Measurements from ENCODE around the gene SVEP1.

Gene SVEP1

GRCh38 chr9:110575945-110576344 is 3.6 kb downstream of the SVEP1 start (continued):
- TF ChIP-seq CREB5 (CRISPR knock-in tag; IDR thresholded peaks at IDR 0.05; ENCODE audit: low read depth) (no peak), ESRRG (CRISPR knock-in tag; IDR thresholded peaks at IDR 0.05) (no peak), CSRNP3 (CRISPR knock-in tag; IDR thresholded peaks at IDR 0.05) (no peak)

GRCh38 chr9:110575169-110575568 is 4.4 kb downstream of the SVEP1 start:
- no peak for TF ChIP-seq SNAI2 (CRISPR knock-in tag; IDR thresholded peaks at IDR 0.05)
- TF ChIP-seq RARB (CRISPR knock-in tag; IDR thresholded peaks at IDR 0.05), result no peak
- TF ChIP-seq CSDC2 (CRISPR knock-in tag; IDR thresholded peaks at IDR 0.05), result no peak
- no peak for TF ChIP-seq ZFP30 (CRISPR knock-in tag; IDR thresholded peaks at IDR 0.05)
- TF ChIP-seq ZC3H10 (CRISPR knock-in tag; IDR thresholded peaks at IDR 0.05), result no peak
- TF ChIP-seq PPARA (CRISPR knock-in tag; IDR thresholded peaks at IDR 0.05; ENCODE audit: borderline replicate concordance), result no peak
- no peak for TF ChIP-seq TCF4 (CRISPR knock-in tag; IDR thresholded peaks at IDR 0.05; ENCODE audit: borderline replicate concordance)
- TF ChIP-seq TSHZ2 (CRISPR knock-in tag; IDR thresholded peaks at IDR 0.05), result no peak
- no peak for TF ChIP-seq ZNF70 (CRISPR knock-in tag; IDR thresholded peaks at IDR 0.05)
- TF ChIP-seq CSRNP3 (CRISPR knock-in tag; IDR thresholded peaks at IDR 0.05), result no peak
- no peak for TF ChIP-seq TOX (CRISPR knock-in tag; IDR thresholded peaks at IDR 0.05; ENCODE audit: borderline replicate concordance)
- no peak for TF ChIP-seq ZFP3 (CRISPR knock-in tag; IDR thresholded peaks at IDR 0.05)
- TF ChIP-seq PATZ1 (CRISPR knock-in tag; IDR thresholded peaks at IDR 0.05; ENCODE audit: borderline replicate concordance), result no peak
- no peak for TF ChIP-seq ESRRG (CRISPR knock-in tag; IDR thresholded peaks at IDR 0.05)
- TF ChIP-seq ZNF565 (CRISPR knock-in tag; conservative IDR thresholded peaks at IDR 0.05; ENCODE audit: low read depth), result no peak
- no peak for TF ChIP-seq GLIS3 (CRISPR knock-in tag; IDR thresholded peaks at IDR 0.05)
- TF ChIP-seq BACH2 (CRISPR knock-in tag; IDR thresholded peaks at IDR 0.05; ENCODE audit: borderline replicate concordance), result no peak
- ATAC-seq, result no peak

- TF ChIP-seq ZNF70 (CRISPR knock-in tag; IDR thresholded peaks at IDR 0.05) (no peak), CSDC2 (CRISPR knock-in tag; IDR thresholded peaks at IDR 0.05) (no peak), POU6F1 (CRISPR knock-in tag; IDR thresholded peaks at IDR 0.05; ENCODE audit: borderline replicate concordance, low read depth) (no peak), ESRRG (CRISPR knock-in tag; IDR thresholded peaks at IDR 0.05) (no peak), ZNF565 (CRISPR knock-in tag; conservative IDR thresholded peaks at IDR 0.05; ENCODE audit: low read depth) (no peak), ISL1 (CRISPR knock-in tag; IDR thresholded peaks at IDR 0.05) (no peak), RARB (CRISPR knock-in tag; IDR thresholded peaks at IDR 0.05) (no peak), ZNF8 (CRISPR knock-in tag; IDR thresholded peaks at IDR 0.05) (no peak), PPARA (CRISPR knock-in tag; IDR thresholded peaks at IDR 0.05; ENCODE audit: borderline replicate concordance) (no peak), ARNTL (CRISPR knock-in tag; IDR thresholded peaks at IDR 0.05; ENCODE audit: borderline replicate concordance, low read depth) (no peak), BACH2 (CRISPR knock-in tag; IDR thresholded peaks at IDR 0.05; ENCODE audit: borderline replicate concordance) (no peak), SNAI2 (CRISPR knock-in tag; IDR thresholded peaks at IDR 0.05) (no peak), CSRNP3 (CRISPR knock-in tag; IDR thresholded peaks at IDR 0.05) (no peak), ZFP3 (CRISPR knock-in tag; IDR thresholded peaks at IDR 0.05) (no peak), PATZ1 (CRISPR knock-in tag; IDR thresholded peaks at IDR 0.05; ENCODE audit: borderline replicate concordance) (no peak), TCF4 (CRISPR knock-in tag; IDR thresholded peaks at IDR 0.05; ENCODE audit: borderline replicate concordance) (no peak), OSR1 (CRISPR knock-in tag; IDR thresholded peaks at IDR 0.05) (no peak), GLIS3 (CRISPR knock-in tag; IDR thresholded peaks at IDR 0.05) (no peak), TOX (CRISPR knock-in tag; IDR thresholded peaks at IDR 0.05; ENCODE audit: borderline replicate concordance) (no peak)
- ATAC-seq, result no peak
Observed at GRCh38 chr9:110573305-110573704, 6.2 kb downstream of the SVEP1 start.

Measured in SK-N-SH treated with all-trans-retinoic acid at 6 μM for 48 hours (cell line).